ENCODE data around the gene GALNT5.
A peak's percentile ranks its signal among the peaks of the same experiment; 100 is the strongest.
"Not testable (repeated sequence)": the region's sequence is repeated elsewhere in the genome, so short reads cannot be mapped to it uniquely, and the experiment has no call there.

GALNT5 gene, protein sequence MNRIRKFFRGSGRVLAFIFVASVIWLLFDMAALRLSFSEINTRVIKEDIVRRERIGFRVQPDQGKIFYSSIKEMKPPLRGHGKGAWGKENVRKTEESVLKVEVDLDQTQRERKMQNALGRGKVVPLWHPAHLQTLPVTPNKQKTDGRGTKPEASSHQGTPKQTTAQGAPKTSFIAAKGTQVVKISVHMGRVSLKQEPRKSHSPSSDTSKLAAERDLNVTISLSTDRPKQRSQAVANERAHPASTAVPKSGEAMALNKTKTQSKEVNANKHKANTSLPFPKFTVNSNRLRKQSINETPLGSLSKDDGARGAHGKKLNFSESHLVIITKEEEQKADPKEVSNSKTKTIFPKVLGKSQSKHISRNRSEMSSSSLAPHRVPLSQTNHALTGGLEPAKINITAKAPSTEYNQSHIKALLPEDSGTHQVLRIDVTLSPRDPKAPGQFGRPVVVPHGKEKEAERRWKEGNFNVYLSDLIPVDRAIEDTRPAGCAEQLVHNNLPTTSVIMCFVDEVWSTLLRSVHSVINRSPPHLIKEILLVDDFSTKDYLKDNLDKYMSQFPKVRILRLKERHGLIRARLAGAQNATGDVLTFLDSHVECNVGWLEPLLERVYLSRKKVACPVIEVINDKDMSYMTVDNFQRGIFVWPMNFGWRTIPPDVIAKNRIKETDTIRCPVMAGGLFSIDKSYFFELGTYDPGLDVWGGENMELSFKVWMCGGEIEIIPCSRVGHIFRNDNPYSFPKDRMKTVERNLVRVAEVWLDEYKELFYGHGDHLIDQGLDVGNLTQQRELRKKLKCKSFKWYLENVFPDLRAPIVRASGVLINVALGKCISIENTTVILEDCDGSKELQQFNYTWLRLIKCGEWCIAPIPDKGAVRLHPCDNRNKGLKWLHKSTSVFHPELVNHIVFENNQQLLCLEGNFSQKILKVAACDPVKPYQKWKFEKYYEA

GRCh38 chr2:157257312-157258252, at the start of gene GALNT5:
TSS of gene GALNT5 (plus strand) at chr2:157257705. CDS start at chr2:157258083, 378 bp downstream.
- peak; percentile 74 for DNase-seq (ENCODE audit: low spot score)

DNA sequence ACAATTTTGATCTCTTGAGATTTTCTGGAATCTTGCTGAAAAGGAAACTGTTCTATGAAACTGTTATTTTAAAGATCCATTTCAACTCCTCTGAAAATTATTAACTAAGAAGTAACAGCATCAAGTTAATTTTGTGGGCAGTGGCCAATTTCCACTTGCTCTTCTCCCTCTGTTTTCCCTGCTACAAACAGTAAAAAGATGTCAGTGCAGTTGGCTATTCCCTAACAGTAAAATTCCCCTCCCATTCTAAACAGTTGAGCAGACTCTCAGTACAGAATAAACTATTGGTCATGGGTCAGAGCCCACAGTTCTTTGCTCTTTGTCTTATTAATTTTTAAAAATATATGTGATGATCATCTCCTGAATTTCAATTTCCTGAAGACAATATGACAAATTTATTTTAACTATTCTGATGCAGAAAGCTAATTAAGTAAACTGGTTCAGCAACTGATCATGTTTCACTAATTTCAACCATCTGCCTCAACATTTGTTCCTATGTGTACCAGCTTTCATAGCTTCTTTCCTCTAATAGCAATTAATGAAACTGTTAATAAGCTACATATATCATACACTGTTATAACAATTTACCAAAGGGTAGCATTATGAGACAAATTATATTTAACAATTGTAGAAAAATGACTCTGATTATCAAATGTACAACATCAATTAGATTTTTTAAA, 41.1 kb upstream of the GALNT5 start:
- DNase-seq (ENCODE audit: low spot score): peak; percentile 83

GRCh38 chr2:157217409-157217808, 40.1 kb upstream of the GALNT5 start:
- DNase-seq (ENCODE audit: low spot score): no peak

- no peak for DNase-seq (ENCODE audit: low spot score)
These were observed 38.6 kb upstream of the GALNT5 start for GRCh38 chr2:157218911-157219310.

GRCh38 chr2:157220502-157220901, 37.0 kb upstream of the GALNT5 start:
- no peak for DNase-seq (ENCODE audit: low spot score)

DNA sequence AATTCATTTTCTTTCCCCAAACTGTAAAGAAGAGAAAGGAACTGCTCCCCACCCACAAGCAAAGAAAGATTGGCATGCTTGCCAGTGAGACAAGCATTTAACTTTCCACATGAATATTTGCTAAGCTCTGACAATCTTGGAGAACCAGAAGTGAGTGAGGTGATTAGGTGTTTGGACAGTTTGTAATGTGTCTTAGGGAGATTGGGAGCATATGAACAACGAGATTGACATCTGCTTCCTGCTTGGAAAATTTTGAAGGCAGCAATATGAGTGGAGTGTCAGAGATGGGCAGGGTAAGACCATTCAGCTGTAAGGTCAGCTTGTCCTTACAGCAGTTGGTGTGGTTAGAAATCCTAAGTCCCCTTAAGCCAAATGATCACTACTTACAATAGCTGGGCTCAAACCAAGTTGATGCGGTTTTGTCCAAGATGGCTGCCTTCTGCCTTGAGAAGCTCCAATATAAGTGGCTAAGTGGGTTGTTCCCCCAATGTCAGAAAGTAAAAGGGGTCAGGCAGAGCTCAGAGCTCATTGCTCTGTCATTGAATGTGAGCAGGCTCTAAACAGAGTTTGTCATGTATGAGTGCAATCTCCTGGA, 36.0 kb upstream of the GALNT5 start:
- no peak for DNase-seq (ENCODE audit: low spot score)

- peak; percentile 98 for DNase-seq (ENCODE audit: low spot score)
These were observed 33.8 kb upstream of the GALNT5 start for GRCh38 chr2:157223624-157224205.

DNA sequence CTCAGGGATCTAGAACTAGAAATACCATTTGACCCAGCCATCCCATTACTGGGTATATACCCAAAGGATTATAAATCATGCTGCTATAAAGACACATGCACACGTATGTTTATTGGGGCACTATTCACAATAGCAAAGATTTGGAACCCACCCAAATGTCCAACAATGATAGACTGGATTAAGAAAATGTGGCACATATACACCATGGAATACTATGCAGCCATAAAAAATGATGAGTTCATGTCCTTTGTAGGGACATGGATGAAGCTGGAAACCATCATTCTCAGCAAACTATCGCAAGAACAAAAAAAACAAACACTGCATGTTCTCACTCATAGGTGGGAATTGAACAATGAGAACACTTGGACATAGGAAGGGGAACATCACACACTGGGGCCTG, 33.1 kb upstream of the GALNT5 start:
- DNase-seq (ENCODE audit: low spot score): not testable (repeated sequence)

DNA sequence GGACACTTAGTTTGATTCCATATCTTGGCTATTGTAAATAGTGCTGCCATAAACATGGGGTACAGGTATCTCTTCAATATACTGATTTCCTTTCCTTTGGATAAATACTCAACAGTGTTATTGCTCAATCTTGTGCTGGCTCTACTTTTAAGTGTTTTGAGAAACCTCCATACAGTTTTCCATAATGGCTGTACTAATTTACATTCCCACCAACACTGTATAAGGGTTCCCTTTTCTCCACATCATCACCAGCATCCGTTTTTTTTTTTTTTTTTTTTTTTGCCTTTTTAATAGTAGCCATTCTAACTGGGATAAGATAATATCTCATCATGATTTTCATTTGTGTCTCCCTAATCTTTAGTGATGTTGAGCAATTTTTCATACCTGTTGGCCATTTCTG, 29.9 kb upstream of the GALNT5 start:
- no peak for DNase-seq (ENCODE audit: low spot score)

DNA sequence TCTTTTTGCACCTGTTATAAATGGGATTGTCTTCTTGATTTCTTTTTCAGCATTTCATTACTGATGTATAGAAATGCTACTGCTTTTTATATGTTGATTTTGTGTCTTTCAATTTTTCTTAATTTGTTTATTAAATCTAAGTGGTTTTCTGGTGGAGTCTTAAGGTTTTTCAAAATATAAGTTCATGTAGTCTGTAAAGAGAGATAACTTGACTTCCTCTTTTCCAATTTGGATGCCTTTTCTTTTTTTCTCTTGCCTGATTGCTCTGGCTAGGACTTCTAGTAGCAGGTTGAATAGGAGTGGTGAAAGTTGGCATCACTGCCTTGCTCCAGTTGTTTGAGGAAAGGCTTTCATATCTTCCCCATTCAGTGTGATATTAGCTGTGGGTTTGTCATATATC, 28.6 kb upstream of the GALNT5 start:
- DNase-seq (ENCODE audit: low spot score): no peak

DNA sequence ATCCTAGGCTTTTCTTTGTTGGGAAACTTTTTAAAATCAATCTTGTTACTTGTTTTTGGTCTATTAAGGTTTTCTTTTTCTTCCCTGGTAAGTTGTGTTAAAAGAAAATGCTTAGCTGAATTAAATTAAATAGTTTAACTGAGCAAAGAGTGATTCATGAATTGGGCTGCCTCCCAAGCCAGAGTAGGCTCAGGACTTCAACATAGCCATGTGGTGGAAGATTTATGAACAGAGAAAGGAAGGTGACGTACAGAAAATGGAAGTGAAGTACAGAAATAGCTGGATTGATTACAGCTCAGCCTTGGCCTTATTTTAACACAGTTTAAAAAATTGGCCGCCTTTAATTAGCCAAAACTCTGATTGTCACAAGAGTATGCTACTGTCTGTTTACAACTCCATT, 27.9 kb upstream of the GALNT5 start:
- DNase-seq (ENCODE audit: low spot score): no peak

DNA sequence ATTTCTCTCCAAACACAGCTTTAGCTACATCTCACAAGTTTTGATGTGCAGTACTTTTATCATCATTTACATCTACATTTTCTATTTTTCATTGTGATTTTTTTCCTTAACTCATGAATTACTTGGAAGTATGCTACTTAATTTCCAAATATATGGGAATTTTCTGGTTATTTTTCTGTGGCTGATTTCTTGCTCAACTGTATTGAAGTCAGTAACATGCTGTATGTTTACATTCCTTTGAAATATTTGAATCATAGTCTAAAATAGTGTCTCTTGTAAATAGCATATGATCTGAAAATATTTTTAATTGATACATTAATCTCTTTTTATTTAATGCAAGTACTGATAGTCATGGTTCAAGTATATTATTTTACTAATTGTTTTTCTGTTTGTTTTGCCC, 26.0 kb upstream of the GALNT5 start:
- no peak for DNase-seq (ENCODE audit: low spot score)

GRCh38 chr2:157233506-157233905, 24.0 kb upstream of the GALNT5 start:
- no peak for DNase-seq (ENCODE audit: low spot score)

DNA sequence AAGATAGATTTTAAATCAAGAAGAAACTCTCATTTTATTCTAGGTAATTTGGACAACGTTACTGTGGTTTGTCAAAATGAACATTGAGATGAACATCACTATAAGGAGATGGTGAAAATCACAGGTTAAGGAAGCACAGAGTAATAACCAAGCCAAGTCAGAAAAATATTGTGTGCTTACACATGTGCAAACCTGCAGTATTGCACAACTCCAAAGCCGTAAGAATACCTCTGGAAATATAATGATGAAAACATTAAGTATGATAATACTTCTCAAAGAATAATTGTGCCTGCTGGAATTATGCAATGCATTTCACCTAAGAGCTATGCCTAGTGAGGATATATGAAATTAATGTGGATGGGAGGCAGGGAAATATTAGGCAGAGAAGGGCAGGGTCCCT, 21.1 kb upstream of the GALNT5 start:
- no peak for DNase-seq (ENCODE audit: low spot score)

DNA sequence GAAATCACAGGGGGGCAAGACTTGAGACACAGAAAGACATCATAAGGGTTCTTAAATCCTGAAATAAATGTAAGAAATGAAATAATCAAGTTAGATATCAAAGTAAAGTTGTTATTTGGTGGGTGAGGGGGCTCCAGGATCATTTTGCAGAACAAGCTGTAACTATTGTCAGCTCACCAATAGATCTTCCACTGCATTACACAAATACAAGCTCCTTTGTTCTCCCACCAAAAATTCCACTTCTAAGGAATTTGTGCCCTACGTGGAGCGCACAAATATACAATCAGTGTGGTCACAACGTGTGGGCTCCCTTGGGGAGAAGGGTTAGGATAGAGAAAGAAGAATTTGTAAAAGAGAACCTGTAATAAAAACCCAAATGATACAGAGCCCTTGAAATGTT, 19.2 kb upstream of the GALNT5 start:
- DNase-seq (ENCODE audit: low spot score): no peak

GRCh38 chr2:157244691-157245090, 12.8 kb upstream of the GALNT5 start:
- peak; percentile 92 for DNase-seq (ENCODE audit: low spot score)

DNA sequence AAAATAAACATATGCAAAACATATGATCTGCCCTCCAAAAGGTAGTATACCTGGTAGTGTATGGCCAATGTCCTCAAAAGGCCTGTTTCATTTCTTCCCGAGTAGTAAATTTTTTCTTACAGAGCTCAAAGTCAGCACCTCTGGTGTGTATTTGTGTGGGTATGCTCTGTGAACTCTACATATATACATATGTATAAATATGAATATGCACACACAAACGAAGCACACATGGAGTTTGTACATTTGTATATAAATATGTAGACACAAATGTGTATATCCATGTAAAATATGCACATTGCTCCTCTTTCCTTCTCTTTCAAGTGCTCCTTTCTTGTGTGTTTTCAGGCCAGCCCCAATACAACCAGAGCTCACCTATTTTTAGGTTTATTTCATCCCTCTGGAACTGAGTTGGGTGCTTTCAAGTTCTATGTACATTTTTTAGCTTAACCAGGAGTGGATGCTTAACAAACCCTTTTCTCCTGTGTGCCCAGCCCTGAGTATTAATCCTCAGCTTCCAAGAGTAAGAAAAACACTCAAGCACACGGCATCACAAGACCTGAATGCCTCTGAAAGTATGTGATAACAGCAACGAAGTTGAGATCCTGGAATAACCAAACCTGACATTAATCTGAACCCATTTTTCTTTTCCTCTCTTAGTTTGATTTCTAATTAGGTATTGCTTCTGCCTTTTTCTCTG, 12.2 kb upstream of the GALNT5 start:
- no peak for DNase-seq (ENCODE audit: low spot score)

DNA sequence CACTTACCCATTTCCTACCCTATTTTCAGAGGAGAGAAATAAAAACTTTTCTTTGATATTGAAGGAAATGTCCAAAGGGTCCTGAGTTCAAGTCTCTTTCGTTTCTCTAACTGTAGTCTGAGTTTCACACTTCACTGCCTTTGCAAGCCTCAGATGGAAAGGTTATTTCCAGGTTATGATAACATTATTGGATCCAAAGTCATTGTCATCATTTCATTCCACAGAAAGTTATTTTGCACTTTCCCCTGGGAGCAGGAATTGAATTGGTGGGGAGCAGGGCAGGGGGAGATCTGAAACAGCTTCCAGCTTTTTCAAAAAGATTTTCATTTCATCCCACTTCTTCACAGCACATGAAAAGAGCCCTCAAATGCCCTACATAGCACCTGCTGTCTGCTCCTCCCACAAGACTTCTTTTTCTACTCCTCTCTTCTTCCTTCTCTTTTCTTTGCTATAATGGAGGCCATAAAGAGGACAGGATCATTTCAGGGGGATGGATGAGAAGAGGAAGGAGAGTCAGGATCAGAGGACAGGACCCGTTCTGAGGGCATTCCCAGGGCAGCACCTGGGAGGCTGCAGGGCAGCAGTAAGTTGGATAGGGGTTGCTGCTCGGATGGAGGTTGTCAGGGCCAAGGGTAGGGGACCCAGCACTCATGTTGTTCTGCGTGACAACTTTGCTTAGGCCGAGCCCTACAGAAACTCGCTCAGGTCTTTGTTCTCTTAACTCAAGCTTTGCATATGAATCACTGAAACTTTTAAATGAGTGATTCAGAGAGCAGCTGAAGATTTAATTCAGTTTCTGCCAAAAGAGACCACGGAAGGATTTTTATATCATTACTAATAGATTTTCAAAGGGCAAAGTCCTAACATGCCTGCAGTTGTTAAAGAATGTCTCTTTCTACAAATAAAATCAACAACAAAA, 11.4 kb upstream of the GALNT5 start:
- no peak for DNase-seq (ENCODE audit: low spot score)
